NCI-H1694 (cell line): ENCODE data around the gene EGLN2.
A peak's percentile ranks its signal among the peaks of the same experiment; 100 is the strongest.
"Not testable (repeated sequence)": the region's sequence is repeated elsewhere in the genome, so short reads cannot be mapped to it uniquely, and the experiment has no call there.

Experiments
- DNase-seq: peaks from one replicate; lab custom pipeline; 2025; lab: John Stamatoyannopoulos, UW

The EGLN2 gene

DNA sequence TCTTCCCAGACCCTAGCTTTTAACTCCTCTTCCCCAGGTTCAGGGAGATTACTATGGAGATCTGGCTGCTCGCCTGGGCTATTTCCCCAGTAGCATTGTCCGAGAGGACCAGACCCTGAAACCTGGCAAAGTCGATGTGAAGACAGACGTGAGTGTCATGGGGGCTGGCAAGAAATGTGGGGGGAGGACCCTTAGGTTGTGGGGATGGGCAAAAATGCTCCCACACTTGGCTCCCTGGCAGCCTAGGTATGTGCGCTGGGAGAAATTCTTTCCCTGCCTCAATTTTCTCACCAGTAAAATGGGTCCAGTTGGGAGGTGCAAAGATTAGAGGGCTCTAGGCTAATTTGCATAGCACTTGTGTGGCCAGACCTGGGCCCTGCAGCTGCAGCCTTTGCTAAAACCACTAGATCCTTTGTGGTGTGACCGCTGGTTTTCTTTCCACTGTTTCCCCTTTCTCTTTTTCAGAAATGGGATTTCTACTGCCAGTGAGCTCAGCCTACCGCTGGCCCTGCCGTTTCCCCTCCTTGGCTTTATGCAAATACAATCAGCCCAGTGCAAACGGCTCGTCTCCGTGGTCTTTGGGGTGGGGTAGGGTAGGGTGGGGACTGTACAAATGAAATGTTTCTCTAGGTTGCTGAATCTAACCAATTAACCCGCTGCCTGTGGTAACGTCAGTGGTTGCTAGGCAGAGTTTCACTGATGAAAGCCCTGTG lies 21.9 kb upstream of the EGLN2 start:
- DNase-seq, result peak; percentile 96

DNA sequence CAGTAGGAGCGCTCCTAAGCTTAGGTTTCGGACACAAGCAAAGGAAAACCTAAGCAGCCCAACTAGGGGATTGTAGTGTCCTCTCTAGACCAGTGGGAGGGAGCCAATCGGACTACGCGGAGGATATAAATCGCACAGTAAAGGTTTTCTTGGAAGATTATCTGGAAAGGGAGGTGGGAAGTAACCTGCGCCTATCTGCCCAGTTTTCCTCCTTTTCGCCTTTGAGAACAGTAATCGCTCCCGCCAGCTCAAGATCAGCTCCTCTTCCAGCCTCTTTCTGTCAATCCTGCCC lies 21.4 kb upstream of the EGLN2 start:
- DNase-seq, result no peak

GRCh38 chr19:40777937-40778705 lies 20.9 kb upstream of the EGLN2 start, which contains the start of gene RAB4B:
Gene RAB4B, plus strand, starts transcription at chr19:40778247. Its CDS starts 129 bp downstream, at chr19:40778376.
- peak; percentile 99 for DNase-seq

- DNase-seq, result no peak
Observed at GRCh38 chr19:40778706-40779284, 20.2 kb upstream of the EGLN2 start.

DNA sequence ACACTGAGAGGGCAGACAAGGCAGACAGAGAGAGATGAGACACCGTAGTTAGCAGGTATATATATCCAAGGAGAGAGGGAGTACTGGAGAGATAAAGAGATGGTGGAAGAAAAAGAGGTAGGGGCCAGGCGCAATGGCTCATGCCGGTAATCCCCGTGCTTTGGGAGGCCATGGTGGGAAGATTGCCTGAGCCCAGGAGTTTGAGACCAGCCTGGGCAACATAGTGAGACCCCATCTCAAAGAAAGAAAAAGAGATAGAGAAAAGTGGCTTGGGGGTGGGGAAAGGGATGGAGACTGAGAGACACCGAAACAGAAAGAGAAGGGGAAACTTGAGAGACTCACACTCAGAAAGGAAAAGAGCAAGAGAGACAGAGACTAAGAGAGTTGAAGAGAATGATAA lies 18.4 kb upstream of the EGLN2 start:
- DNase-seq, result no peak

DNA sequence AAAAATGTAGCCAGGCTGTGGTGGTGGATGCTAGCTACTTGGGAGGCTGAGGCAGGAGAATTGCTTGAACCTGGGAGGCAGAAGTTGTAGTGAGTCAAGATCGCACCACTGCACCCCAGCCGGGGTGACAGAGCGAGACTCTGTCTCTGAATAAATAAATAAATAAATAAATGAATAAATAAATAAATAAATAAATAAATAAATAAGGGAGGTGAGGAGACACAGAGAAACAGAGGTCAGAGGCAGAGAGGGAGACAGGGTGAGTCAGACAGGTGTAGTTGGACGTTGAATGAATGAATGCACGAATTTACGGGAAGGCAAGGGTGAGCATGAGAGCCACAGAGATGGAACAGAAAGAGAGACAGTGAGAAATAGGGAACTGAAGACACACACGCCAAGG lies 17.9 kb upstream of the EGLN2 start:
- DNase-seq, result no peak

- no peak for DNase-seq
Observed at GRCh38 chr19:40783711-40784110, 15.3 kb upstream of the EGLN2 start.

DNA sequence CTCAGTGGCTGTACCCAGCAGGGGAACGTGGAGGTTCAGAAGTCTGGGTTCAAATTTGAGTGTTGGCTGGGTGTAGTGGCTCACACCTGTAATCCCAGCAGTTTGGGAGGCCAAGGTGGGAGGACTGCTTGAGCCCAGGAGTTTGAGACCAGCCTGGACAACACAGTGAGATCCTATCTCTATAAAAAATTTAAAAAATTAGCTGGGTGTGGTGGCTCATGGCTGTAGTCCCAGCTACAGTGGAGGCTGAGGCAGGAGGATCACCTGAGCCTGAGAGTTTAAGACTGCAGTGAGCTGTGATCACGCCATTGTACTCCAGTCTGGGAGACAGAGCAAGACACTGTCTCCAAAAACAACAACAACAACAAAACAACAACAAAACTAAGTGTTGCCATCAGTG lies 14.8 kb upstream of the EGLN2 start:
- DNase-seq, result not testable (repeated sequence)

- DNase-seq, result no peak
Observed at GRCh38 chr19:40785526-40785925, 13.5 kb upstream of the EGLN2 start.

GRCh38 chr19:40786060-40787037 lies 12.6 kb upstream of the EGLN2 start:
- no peak for DNase-seq

GRCh38 chr19:40791349-40791748 lies 7.6 kb upstream of the EGLN2 start:
- no peak for DNase-seq

DNA sequence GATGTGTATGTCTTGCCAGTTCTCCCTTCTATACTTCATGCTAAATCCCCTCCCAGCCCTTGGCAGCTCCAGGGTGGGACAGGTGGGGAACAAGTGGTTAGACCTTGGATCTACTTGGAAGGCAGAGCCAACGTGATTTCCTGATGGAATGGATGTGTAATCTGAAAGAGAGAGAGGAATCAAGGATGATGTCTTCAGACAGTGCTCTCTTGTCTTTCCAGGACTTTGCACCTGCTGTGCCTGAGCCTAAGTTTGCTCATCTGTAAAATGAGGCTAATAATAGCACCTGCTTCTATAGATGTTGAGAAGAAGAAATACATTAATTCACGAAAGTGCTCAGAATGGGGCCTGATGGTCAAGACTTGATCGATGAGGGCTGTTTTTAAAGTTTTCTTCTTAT lies 7.0 kb upstream of the EGLN2 start:
- DNase-seq, result no peak

DNA sequence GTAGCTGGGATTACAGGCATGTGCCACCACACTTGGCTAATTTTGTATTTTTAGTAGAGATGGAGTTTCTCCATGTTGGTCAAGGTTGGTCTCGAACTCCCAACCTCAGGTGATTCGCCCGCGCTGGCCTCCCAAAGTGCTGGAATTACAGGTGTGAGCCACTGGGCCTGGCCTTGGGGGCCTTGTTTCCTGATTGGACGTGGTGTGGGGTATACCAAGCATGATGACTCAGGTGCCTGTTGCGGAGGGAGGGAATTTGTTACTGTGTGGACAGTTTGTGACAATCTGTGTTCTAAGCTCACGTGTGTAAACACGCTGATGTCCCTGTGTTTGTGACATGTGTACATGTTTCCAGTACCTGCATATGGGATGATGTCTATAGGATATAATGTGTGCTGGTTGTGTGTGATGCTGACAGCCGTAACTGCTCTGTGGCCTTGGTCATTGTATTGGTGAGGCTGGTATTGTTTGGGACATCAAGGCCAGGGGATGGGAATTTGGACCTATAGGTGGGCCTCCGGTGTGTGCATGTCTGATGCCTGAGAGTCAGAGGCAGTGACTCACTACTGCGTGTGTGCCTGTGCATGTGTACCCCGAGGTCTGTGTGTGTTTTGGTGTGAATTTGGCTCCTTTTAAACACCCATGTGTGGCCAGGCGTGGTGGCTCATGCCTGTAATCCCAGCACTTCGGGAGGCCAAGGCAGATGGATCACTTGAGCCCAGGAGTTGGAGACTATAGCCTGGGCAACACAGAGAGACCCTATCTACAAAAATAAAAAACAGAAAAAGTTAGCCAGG lies 1.6 kb upstream of the EGLN2 start:
- DNase-seq, result no peak

DNA sequence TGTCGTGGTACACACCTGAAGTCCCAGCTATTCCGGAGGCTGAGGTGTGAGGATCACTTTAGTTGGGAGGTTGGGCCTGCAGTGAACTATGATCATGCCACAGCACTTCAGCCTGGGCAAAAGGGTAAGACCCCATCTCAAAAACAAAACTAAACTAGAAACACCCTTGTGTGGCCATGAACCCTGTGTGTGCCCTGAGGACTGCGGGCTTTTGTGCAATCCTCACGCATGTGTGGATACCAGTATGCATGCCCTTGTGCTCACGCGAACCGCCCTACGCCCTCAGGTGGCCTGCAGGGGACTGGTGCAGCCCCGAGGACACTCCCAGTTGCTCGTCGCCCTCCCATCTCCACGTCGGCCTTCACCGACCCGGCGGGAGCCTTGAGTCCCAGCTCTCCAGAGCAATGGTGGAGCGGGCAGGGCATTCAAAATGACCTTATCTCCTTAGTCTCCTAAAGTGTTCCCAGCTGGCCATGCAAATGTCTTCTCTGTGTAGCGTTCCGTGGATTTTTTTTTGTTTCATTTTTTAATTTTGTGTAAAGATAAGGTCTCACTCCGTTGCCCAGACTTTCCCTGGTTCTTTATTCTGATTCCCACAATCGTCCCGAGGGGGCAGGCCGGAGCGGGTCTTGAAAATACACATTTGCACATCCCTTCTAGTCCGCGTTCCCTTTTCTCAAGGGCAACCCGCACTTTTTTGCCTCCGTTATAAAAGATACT lies 868 bp upstream of the EGLN2 start:
- no peak for DNase-seq

- no peak for DNase-seq
Observed at GRCh38 chr19:40799558-40800338, 757 bp downstream of the EGLN2 start.

GRCh38 chr19:40800339-40800996 lies 1.5 kb downstream of the EGLN2 start:
- DNase-seq, result no peak

DNA sequence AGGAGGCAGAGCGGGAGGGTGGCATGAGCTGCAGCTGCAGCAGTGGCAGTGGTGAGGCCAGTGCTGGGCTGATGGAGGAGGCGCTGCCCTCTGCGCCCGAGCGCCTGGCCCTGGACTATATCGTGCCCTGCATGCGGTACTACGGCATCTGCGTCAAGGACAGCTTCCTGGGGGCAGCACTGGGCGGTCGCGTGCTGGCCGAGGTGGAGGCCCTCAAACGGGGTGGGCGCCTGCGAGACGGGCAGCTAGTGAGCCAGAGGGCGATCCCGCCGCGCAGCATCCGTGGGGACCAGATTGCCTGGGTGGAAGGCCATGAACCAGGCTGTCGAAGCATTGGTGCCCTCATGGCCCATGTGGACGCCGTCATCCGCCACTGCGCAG lies 2.0 kb downstream of the EGLN2 start:
- DNase-seq, result no peak

DNA sequence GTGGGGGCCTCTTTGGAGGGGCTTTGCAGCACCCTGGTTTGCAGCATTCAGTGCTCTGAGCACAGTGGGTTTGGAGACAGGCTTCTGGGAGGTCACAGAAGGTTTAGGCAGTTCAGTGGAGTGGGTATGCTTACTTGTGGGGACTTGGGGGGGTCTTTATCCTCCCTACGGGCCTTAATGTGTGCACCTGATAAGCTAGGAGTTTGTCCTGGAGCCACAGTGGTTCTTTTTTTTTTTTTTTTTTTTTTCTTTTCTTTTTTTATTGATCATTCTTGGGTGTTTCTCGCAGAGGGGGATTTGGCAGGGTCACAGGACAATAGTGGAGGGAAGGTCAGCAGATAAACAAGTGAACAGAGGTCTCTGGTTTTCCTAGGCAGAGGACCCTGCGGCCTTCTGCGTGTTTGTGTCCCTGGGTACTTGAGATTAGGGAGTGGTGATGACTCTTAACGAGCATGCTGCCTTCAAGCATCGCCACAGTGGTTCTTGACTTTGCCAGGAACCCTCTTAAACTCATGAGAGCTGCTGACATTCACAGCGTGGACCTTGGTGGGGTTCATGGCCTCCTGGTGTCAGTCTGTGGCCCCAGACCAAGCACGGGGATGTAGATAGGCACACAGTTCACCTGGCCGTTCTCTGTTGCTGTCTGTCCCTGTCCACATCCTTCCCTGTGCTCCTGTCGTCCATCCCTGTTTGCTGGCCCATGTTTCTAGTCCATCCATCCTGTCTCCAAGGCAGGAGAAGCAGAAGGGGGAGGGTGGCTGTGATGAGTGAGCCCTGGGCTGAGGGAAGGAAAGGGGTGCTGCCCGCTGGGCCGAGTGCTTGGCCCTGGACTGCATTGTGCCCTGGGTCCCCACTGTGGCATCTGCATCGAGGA lies 2.7 kb downstream of the EGLN2 start:
- DNase-seq, result no peak
